ENCODE measurements around the gene MTMR2.

Gene MTMR2

DNA sequence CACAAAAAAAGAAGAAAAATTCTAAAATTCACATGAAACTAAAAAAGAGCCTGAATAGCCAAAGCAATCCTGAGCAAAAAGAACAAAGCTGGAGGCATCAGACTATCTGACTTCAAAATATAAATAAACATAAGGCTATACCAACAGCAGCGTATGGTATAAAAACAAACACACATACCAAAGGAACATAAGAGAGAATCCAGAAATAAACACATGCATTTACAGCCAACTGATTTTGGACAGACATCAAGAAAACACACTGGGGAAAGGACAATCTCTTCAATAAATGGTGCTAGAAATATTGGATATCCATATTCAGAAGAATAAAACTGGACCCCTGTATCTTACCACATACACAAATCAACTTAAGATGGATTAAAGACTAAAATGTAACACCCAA is 2.8 kb upstream of the MTMR2 start:
- Histone ChIP-seq H3K4me3 (no peak overlapping the region), H3K27ac (no peak overlapping the region)
- DNase-seq (ENCODE audit: low spot score) = no peak
- TF ChIP-seq, protein P1, sequence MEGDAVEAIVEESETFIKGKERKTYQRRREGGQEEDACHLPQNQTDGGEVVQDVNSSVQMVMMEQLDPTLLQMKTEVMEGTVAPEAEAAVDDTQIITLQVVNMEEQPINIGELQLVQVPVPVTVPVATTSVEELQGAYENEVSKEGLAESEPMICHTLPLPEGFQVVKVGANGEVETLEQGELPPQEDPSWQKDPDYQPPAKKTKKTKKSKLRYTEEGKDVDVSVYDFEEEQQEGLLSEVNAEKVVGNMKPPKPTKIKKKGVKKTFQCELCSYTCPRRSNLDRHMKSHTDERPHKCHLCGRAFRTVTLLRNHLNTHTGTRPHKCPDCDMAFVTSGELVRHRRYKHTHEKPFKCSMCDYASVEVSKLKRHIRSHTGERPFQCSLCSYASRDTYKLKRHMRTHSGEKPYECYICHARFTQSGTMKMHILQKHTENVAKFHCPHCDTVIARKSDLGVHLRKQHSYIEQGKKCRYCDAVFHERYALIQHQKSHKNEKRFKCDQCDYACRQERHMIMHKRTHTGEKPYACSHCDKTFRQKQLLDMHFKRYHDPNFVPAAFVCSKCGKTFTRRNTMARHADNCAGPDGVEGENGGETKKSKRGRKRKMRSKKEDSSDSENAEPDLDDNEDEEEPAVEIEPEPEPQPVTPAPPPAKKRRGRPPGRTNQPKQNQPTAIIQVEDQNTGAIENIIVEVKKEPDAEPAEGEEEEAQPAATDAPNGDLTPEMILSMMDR (IDR thresholded peaks at IDR 0.05) = no peak

DNA sequence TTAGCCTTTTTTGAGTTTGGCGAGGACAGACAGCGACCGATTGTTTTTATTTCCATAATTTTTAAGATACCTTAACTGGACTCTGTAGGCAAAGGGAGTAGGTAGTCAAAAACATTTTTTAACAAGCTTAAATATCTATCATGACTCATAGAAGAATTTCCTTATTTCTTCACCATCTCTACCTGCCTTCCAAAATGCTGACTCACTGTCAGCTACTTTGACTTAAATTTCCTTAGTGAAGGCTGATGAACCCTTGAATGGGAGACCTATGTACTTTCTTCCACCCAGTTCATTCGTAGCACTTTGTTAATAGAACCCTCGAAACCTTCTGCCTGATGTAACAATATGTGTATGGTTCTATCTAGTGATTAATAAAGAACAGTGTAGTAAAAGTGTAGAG is 1.1 kb upstream of the MTMR2 start:
- DNase-seq (ENCODE audit: low spot score) = no peak
- H3K27ac ChIP-seq = no peak overlapping the region
- H3K4me3 ChIP-seq = peak overlapping the region; percentile 89
- TF ChIP-seq, protein P1 (IDR thresholded peaks at IDR 0.05) = no peak

DNA sequence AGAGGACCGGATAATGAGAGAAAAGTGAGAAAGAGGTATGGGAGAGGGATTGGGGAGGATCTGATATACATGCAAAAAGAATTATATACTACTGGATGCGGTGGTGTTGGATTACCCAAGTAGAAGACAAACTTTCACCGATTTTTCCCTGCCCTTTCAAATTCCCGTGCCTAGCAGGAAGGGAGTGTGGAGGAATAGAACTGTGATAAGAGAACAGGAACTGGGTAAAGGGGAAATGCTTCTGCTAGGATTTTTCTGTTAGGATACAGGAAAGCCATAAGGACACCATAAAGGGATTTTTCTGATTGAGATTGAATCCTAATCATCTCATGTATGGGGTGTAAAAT is 480 bp upstream of the MTMR2 start:
- Histone ChIP-seq H3K27ac (peak overlapping the region; percentile 93 to 95), H3K4me3 (peak overlapping the region; percentile 89)
- DNase-seq (ENCODE audit: low spot score) = no peak
- TF ChIP-seq, protein P1 (IDR thresholded peaks at IDR 0.05) = no peak

DNA sequence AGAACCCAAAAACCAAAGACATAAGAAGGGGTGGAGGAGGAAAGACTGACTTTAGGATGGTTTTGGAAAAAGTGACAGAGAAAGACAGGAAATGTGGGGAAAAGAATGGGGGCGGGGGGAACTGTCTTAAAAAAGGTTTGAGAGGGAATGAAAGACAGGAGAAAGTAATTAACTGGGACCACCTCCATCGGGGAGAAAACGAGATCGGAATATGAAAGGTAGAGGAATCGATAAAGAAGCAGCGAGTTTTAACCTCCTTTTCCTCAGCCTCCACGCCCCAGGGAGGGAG is 524 bp downstream of the MTMR2 start:
- TF ChIP-seq, protein P1 (IDR thresholded peaks at IDR 0.05) = no peak

DNA sequence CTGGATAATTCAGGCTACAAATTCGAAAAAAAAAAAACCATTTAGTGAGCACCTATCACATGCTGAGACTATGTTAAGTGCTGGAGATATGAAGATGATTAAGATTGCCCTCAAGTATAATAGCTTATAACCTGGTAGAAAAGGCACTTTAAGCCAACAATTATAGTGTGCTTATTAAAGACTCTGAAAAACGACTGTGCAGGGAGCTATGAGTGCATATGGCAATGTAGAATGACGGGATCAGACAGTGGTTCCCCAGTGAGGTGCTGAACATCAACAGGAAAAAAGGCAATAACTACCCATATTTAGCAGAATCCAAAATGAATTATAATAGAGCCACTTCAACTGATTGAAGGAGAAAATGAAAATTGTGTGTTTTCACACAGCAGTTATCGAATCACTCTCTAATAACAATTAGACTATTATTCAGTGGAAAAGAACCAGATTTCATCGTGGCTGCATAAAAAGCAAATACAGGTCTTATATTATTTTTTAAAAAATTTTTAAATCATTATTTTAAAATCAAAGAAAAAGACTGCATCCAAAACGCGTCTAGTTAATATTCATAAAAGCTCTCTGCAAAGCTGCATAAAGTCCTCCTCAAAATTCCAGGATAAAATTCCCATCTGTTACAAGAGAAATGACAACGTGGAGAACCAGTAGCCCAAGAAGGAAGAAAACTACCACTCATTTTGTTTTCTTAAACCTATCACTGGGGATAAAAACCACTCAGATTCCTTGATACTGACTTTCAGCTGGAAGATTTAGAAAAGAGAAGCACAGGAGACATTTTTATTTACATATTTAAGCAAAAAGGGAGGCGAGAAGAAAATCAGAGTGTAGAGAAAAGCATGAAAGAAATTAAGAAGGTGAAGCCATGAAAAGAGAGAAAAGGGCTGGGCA is 1.1 kb downstream of the MTMR2 start:
- H3K27ac ChIP-seq = peak overlapping the region; percentile 93 to 95
- H3K4me3 ChIP-seq = peak overlapping the region; percentile 89
- DNase-seq (ENCODE audit: low spot score) = no peak
- TF ChIP-seq, protein P1 (IDR thresholded peaks at IDR 0.05) = no peak

More for the DNA sequence above, 524 bp downstream of the MTMR2 start:
- DNase-seq (ENCODE audit: low spot score) = no peak
- H3K27ac ChIP-seq = peak overlapping the region; percentile 93 to 95
- peak overlapping the region; percentile 89 for H3K4me3 ChIP-seq

DNA sequence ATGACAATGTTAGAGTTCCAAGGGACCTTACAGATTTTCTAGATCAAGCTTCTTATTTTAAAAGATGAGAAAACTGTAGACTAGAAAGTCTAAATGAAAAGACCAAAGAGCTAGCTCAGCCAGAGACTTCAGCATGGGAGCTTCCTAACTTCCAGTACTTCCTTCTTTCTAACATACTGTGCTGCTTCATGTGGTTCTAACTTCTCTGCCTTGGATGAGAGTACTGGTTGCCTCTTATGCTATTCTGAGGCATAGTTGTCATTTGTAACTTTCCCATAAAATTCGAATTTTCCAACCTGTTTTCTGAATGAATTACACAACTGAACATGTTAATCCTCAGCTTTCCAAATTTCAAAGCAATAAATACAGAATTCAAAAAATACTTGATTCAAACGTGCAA is 1.8 kb downstream of the MTMR2 start:
- H3K4me3 ChIP-seq = peak overlapping the region; percentile 89
- DNase-seq (ENCODE audit: low spot score) = no peak
- no peak overlapping the region for H3K27ac ChIP-seq
- TF ChIP-seq, protein P1 (IDR thresholded peaks at IDR 0.05) = no peak

DNA sequence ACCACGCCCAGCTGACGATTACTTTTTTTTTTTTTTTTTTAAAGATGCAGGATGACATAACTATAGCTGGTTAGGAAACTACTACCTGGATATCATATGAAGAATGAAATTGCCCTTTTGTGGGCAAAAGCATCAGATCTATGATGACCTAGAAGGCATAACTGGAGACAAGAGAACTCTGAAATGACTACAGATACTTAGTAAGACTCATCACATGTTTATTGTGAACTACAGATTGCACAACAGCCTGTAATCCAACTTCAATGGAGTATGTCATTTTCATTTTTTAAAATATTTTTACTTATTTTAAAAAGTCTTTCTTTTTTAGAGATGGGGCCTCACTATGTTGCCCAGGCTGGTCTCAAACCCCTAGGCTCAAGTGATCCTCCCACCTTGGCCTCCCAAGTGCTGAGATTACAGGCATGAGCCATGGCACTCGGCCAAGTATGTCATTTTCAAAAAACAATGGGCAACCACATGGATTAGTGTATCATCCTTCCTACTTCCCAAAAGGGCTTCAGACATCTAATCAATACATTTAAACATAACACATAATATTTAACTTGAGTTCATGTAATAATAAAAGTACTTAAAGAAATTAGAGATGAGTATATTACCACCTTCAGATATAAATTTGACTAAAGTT is 3.3 kb downstream of the MTMR2 start:
- no peak overlapping the region for H3K27ac ChIP-seq
- DNase-seq (ENCODE audit: low spot score) = no peak
- TF ChIP-seq, protein P1 (IDR thresholded peaks at IDR 0.05) = no peak
- no peak overlapping the region for H3K4me3 ChIP-seq

Measured in coronary artery (tissue), 2 donors.